Transverse colon (tissue), 4 donors: Measurements from ENCODE around the gene DLST.

Experiments used
- EP300 ChIP-seq: sonication (generic); formaldehyde crosslinking; IDR thresholded peaks from one replicate; pipeline ENCODE4 v1.6.1; 2017; ENCODE audit warnings: antibody characterized with exemption, low read depth
- POLR2A ChIP-seq: fragments of 450-650 bp; IDR thresholded peaks from one replicate; pipeline ENCODE4 v1.6.1; 2016; ENCODE audit warnings: antibody characterized with exemption, mild to moderate bottlenecking, moderate library complexity
- POLR2AphosphoS5 ChIP-seq, 3 donors: sonication (generic); formaldehyde crosslinking; IDR thresholded peaks; one replicate each; pipeline ENCODE4 v1.6.1; 2016; ENCODE audit warnings: antibody characterized with exemption in 3 of 3
- TF ChIP-seq, protein P1 (sequence below), 5 experiments: fragments of 200-600 bp in 3 of 5; fragments of 450-650 bp in 2 of 5; sonication (generic) in 3 of 5; IDR thresholded peaks; 1 replicate in 2 of 5; 2 replicates in 3 of 5; pipeline ENCODE4 v1.5.1; 2016 to 2017; ENCODE audit warnings: antibody characterized with exemption in 5 of 5, inconsistent platforms in 3 of 5, mild to moderate bottlenecking in 2 of 5, moderate library complexity in 1 of 5

GRCh38 chr14:74865156-74865555, 16.6 kb upstream of the DLST start:
- TF ChIP-seq EP300 (no peak), POLR2AphosphoS5 (IDR thresholded peaks at IDR 0.05) (no peak), POLR2A (no peak)
- TF ChIP-seq, protein P1, sequence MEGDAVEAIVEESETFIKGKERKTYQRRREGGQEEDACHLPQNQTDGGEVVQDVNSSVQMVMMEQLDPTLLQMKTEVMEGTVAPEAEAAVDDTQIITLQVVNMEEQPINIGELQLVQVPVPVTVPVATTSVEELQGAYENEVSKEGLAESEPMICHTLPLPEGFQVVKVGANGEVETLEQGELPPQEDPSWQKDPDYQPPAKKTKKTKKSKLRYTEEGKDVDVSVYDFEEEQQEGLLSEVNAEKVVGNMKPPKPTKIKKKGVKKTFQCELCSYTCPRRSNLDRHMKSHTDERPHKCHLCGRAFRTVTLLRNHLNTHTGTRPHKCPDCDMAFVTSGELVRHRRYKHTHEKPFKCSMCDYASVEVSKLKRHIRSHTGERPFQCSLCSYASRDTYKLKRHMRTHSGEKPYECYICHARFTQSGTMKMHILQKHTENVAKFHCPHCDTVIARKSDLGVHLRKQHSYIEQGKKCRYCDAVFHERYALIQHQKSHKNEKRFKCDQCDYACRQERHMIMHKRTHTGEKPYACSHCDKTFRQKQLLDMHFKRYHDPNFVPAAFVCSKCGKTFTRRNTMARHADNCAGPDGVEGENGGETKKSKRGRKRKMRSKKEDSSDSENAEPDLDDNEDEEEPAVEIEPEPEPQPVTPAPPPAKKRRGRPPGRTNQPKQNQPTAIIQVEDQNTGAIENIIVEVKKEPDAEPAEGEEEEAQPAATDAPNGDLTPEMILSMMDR (IDR thresholded peaks at IDR 0.05) = no peak
